Panc1 (cell line): ENCODE data around the gene NEAT1. TPM values are rescaled to one million over a fixed set of nuclear protein-coding genes. Genes with fewer than 3 reads are reported as not detected.

ENCODE experiments used
- ATAC-seq: fragments of 200-7000 bp; cut with Tn5 transposase; 2 replicates; pipeline ENCODE4 v1.9.1; 2020; ENCODE audit warnings: mild to moderate bottlenecking, moderate library complexity
- BruUV-seq: library from RNA; stranded (reverse); fragments of 400-500 nt; replicated peaks from 2 replicates; lab custom pipeline; 2021; lab: Mats Ljungman, UMichigan
- CTCF ChIA-PET: fragments of 300-600 bp; sonication (Branson Sonifier 250); formaldehyde crosslinking; loops from one replicate; lab custom pipeline; 2022; ENCODE audit warnings: antibody characterized with exemption; lab: Charles Lee
- POLR2A ChIA-PET: fragments of 300-600 bp; sonication (Branson Sonifier 250); formaldehyde crosslinking; loops from one replicate; lab custom pipeline; 2022; ENCODE audit warnings: antibody characterized with exemption; lab: Charles Lee
- DNase-seq: peaks from one replicate; pipeline ENCODE4 v3.0.0-alpha.2; 2010; ENCODE audit warnings: low read depth, low spot score
- H3K27ac ChIP-seq: 2 replicates; pipeline ENCODE4 v1.5.1; 2011; ENCODE audit warnings: mild to moderate bottlenecking, low read length, inconsistent platforms
- H3K27me3 ChIP-seq: fragments of 200-500 bp; sonication (Bioruptor generic); 2 replicates; pipeline ENCODE4 v1.6.0; 2014; ENCODE audit warnings: low read length, inconsistent platforms; ENCODE audit not compliant: control insufficient read depth, insufficient read depth
- H3K36me3 ChIP-seq: fragments of 200-500 bp; sonication (Bioruptor generic); 2 replicates; pipeline ENCODE4 v1.5.1; 2014; ENCODE audit warnings: inconsistent platforms, mild to moderate bottlenecking, low read length, moderate library complexity; ENCODE audit not compliant: control insufficient read depth, insufficient read depth
- H3K4me1 ChIP-seq: 2 replicates; pipeline ENCODE4 v1.5.1; 2011; ENCODE audit warnings: inconsistent platforms, mild to moderate bottlenecking, low read length, moderate library complexity; ENCODE audit not compliant: control insufficient read depth, insufficient read depth
- H3K4me3 ChIP-seq, 2 experiments: 2 replicates each; pipeline ENCODE4 v1.5.1; 2011 to 2012; ENCODE audit warnings: low read depth in 2 of 2, low read length in 2 of 2, mild to moderate bottlenecking in 2 of 2, inconsistent platforms in 1 of 2, moderate library complexity in 1 of 2
- H3K9me3 ChIP-seq: fragments of 200-500 bp; sonication (Bioruptor generic); 2 replicates; pipeline ENCODE4 v1.5.1; 2014; ENCODE audit warnings: low read depth, mild to moderate bottlenecking, inconsistent platforms, low read length, moderate library complexity; ENCODE audit not compliant: control insufficient read depth, insufficient read depth
- POLR2AphosphoS5 ChIP-seq: IDR thresholded peaks from 2 replicates; pipeline ENCODE4 v1.6.1; 2012; ENCODE audit warnings: mild to moderate bottlenecking, low read depth, low read length, moderate library complexity
- SIN3A ChIP-seq: IDR thresholded peaks from 2 replicates; pipeline ENCODE4 v1.6.1; 2012; ENCODE audit warnings: low read depth, mild to moderate bottlenecking, low read length, moderate library complexity, borderline replicate concordance; ENCODE audit not compliant: insufficient read depth
- TCF7L2 ChIP-seq: IDR thresholded peaks from 2 replicates; pipeline ENCODE4 v1.6.1; 2011; ENCODE audit warnings: mild to moderate bottlenecking, low read depth, low read length, inconsistent platforms
- in situ Hi-C: cut with HindIII; loops from 2 replicates; pipeline ENCODE4 v1.10.0; 2016; ENCODE audit warnings: low sequenced_read_pairs, low pct_unique_long_range_greater_than_20kb
- intact Hi-C: fragments of 100-400 bp; cut with micrococcal nuclease; formaldehyde crosslinking; loops from one replicate; pipeline ENCODE4 v1.10.0; 2022; ENCODE audit not compliant: unreplicated experiment
- total RNA-seq: library from RNA; stranded (reverse); gene quantifications from one replicate; pipeline ENCODE4 v1.2.1, GENCODE V29; 2021; ENCODE audit not compliant: unreplicated experiment
- TF ChIP-seq, protein P1 (sequence below): fragments of 450-650 bp; IDR thresholded peaks from 2 replicates; pipeline ENCODE4 v1.5.1; 2017; ENCODE audit warnings: mild to moderate bottlenecking
- TF ChIP-seq, protein P2 (sequence below), 2 experiments: IDR thresholded peaks; 2 replicates each; pipeline ENCODE4 v1.6.1; 2011 to 2012; ENCODE audit warnings: low read depth in 2 of 2, control low read depth in 1 of 2, low read length in 1 of 2, mild to moderate bottlenecking in 1 of 2, moderate library complexity in 1 of 2; ENCODE audit not compliant: insufficient read depth in 1 of 2

NEAT1 gene
- total RNA-seq, 1 experiment from 2014 or later = 731 TPM

DNA sequence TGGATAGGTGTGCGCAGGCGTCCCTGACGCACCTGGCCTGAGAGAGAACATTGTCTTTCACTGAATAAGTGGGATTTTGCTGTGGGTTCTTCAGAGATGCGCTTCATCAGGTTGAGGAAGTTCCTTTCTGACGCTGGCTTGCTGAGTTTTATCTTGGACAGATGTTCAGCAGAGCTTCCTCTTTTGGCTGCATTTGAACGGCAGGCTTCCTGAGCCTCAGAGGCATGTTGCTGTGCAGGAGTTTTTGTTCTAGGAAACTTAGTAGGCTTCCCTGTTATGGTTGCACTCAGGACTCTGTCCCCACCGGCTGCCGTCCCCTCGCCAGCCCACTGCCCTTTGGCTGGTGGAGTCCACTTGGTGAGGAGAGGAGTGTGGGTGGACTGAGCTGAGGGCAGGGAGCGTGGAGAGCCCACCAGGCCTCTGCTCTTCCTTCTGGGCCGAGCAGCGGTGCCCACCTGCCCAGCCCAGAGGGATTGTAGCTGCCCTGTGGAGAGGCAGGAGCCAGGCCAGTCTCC lies 18.9 kb upstream of the NEAT1 start:
- Histone ChIP-seq H3K27me3 (no peaks in the 10 kb centered on the region), H3K4me1 (no peaks in the 10 kb centered on the region), H3K9me3 (no peaks in the 10 kb centered on the region), H3K4me3 (no peak overlapping the region), H3K27ac (no peak overlapping the region), H3K36me3 (peaks cover 10% of the 10 kb centered on the region; the same call in 1 of the 2 replicates)
- DNase-seq = no peak
- no TSS peak for BruUV-seq
- CTCF ChIA-PET = no interaction called here
- POLR2A ChIA-PET = interaction anchor here (0.6 kb wide), 1 partner anchor 13 kb away, joined by 3 read pairs; no protein-coding TSS in a partner anchor
- ATAC-seq = no peak
- TF ChIP-seq, protein P1, sequence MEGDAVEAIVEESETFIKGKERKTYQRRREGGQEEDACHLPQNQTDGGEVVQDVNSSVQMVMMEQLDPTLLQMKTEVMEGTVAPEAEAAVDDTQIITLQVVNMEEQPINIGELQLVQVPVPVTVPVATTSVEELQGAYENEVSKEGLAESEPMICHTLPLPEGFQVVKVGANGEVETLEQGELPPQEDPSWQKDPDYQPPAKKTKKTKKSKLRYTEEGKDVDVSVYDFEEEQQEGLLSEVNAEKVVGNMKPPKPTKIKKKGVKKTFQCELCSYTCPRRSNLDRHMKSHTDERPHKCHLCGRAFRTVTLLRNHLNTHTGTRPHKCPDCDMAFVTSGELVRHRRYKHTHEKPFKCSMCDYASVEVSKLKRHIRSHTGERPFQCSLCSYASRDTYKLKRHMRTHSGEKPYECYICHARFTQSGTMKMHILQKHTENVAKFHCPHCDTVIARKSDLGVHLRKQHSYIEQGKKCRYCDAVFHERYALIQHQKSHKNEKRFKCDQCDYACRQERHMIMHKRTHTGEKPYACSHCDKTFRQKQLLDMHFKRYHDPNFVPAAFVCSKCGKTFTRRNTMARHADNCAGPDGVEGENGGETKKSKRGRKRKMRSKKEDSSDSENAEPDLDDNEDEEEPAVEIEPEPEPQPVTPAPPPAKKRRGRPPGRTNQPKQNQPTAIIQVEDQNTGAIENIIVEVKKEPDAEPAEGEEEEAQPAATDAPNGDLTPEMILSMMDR = no peak
- TF ChIP-seq TCF7L2 (no peak), SIN3A (no peak), POLR2AphosphoS5 (no peak)
- TF ChIP-seq, protein P2, sequence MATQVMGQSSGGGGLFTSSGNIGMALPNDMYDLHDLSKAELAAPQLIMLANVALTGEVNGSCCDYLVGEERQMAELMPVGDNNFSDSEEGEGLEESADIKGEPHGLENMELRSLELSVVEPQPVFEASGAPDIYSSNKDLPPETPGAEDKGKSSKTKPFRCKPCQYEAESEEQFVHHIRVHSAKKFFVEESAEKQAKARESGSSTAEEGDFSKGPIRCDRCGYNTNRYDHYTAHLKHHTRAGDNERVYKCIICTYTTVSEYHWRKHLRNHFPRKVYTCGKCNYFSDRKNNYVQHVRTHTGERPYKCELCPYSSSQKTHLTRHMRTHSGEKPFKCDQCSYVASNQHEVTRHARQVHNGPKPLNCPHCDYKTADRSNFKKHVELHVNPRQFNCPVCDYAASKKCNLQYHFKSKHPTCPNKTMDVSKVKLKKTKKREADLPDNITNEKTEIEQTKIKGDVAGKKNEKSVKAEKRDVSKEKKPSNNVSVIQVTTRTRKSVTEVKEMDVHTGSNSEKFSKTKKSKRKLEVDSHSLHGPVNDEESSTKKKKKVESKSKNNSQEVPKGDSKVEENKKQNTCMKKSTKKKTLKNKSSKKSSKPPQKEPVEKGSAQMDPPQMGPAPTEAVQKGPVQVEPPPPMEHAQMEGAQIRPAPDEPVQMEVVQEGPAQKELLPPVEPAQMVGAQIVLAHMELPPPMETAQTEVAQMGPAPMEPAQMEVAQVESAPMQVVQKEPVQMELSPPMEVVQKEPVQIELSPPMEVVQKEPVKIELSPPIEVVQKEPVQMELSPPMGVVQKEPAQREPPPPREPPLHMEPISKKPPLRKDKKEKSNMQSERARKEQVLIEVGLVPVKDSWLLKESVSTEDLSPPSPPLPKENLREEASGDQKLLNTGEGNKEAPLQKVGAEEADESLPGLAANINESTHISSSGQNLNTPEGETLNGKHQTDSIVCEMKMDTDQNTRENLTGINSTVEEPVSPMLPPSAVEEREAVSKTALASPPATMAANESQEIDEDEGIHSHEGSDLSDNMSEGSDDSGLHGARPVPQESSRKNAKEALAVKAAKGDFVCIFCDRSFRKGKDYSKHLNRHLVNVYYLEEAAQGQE (IDR thresholded peaks at IDR 0.05; ENCODE audit: insufficient read depth in 1 of 2, low read depth in 2 of 2, low read length in 1 of 2) = no peak
- in situ Hi-C loops (no loop called here), intact Hi-C loops (no loop called here)

DNA sequence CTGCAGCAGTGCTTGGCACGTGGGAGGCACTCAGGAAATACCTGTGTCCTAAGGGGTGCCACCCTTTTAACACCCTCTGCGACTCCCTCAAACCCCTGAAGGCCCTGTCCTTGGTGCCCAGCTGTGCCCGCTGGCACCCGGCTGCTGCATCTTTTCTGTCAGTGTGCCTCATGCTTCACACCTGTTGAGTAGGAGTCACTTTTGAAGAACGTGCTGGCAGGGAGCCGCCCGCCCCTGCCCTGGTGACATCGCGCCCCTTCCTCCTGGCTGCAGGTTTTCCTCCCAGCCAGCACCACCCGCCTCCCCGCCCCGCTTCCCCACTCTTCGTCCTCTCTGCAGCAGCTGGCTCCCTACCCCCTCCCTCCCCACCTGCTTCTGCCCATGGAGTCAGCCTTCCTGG lies 18.4 kb upstream of the NEAT1 start:
- intact Hi-C loops (no loop called here), in situ Hi-C loops (no loop called here)
- no peak for ATAC-seq
- H3K36me3 ChIP-seq = peaks cover 10% of the 10 kb centered on the region; the same call in 1 of the 2 replicates
- H3K27me3 ChIP-seq = no peaks in the 10 kb centered on the region
- no peak overlapping the region for H3K4me3 ChIP-seq
- no peaks in the 10 kb centered on the region for H3K4me1 ChIP-seq
- CTCF ChIA-PET = interaction anchor here (0.7 kb wide), 1 partner anchor 127 kb away, joined by 4 read pairs; no protein-coding TSS in a partner anchor
- BruUV-seq = no TSS peak
- POLR2A ChIA-PET = no interaction called here
- DNase-seq = no peak
- no peak overlapping the region for H3K27ac ChIP-seq
- TF ChIP-seq SIN3A = no peak
- TF ChIP-seq, protein P1 = no peak
- TF ChIP-seq, protein P2 (IDR thresholded peaks at IDR 0.05; ENCODE audit: insufficient read depth in 1 of 2, low read depth in 2 of 2, low read length in 1 of 2) = no peak
- TF ChIP-seq POLR2AphosphoS5 = no peak
- no peak for TF ChIP-seq TCF7L2
- no peaks in the 10 kb centered on the region for H3K9me3 ChIP-seq
